PC-9 (cell line): ENCODE results near the gene NFKB2.

Experiments used
- CTCF ChIP-seq: fragments of 200-600 bp; sonication (generic); conservative IDR thresholded peaks from 2 replicates; pipeline ENCODE4 v1.6.1; 2017; ENCODE audit warnings: mixed run types, antibody characterized with exemption, mild to moderate bottlenecking, moderate library complexity
- EZH2 ChIP-seq: fragments of 200-600 bp; sonication (generic); IDR thresholded peaks from 2 replicates; pipeline ENCODE4 v1.8.0; 2017; ENCODE audit warnings: antibody characterized with exemption, low read depth

GRCh38 chr10:102420714-102421506 is 25.4 kb downstream of the NFKB2 start, which contains the start of gene FBXL15:
- TF ChIP-seq CTCF: no peak
- no peak for TF ChIP-seq EZH2
